NCI-H226 (cell line): ENCODE measurements around the gene UNCX.
"Not testable (repeated sequence)": the region's sequence is repeated elsewhere in the genome, so short reads cannot be mapped to it uniquely, and the experiment has no call there.

Source experiments
- DNase-seq: peaks from one replicate; pipeline ENCODE4 v3.0.0-alpha.2; 2015

The UNCX gene

GRCh38 chr7:1232623-1233332, at the start of gene UNCX:
UNCX (plus strand) TSS chr7:1232872; CDS start chr7:1233018, 146 bp downstream.
- DNase-seq: no peak

- no peak for DNase-seq
These were observed 45.5 kb upstream of the UNCX start for GRCh38 chr7:1187127-1187526.

- no peak for DNase-seq
These were observed 43.9 kb upstream of the UNCX start for GRCh38 chr7:1188720-1189294.

GRCh38 chr7:1189986-1190772, 42.5 kb upstream of the UNCX start:
- DNase-seq: no peak

- peak; percentile 93 for DNase-seq
These were observed 40.4 kb upstream of the UNCX start for GRCh38 chr7:1192171-1192676.

GRCh38 chr7:1193593-1194424, 38.9 kb upstream of the UNCX start:
- no peak for DNase-seq

- not testable (repeated sequence) for DNase-seq
These were observed 36.2 kb upstream of the UNCX start for GRCh38 chr7:1196441-1196840.

GRCh38 chr7:1196950-1197349, 35.7 kb upstream of the UNCX start:
- DNase-seq: no peak

- no peak for DNase-seq
These were observed 34.6 kb upstream of the UNCX start for GRCh38 chr7:1197997-1198625.

- no peak for DNase-seq
These were observed 32.6 kb upstream of the UNCX start for GRCh38 chr7:1200045-1200444.

GRCh38 chr7:1201916-1202315, 30.8 kb upstream of the UNCX start:
- DNase-seq: no peak

- not testable (repeated sequence) for DNase-seq
These were observed 29.8 kb upstream of the UNCX start for GRCh38 chr7:1202914-1203313.

GRCh38 chr7:1204460-1205140, 28.1 kb upstream of the UNCX start:
- DNase-seq: no peak

GRCh38 chr7:1205742-1206141, 26.9 kb upstream of the UNCX start:
- not testable (repeated sequence) for DNase-seq

GRCh38 chr7:1209097-1209496, 23.6 kb upstream of the UNCX start:
- DNase-seq: no peak

- DNase-seq: no peak
These were observed 22.2 kb upstream of the UNCX start for GRCh38 chr7:1210321-1210978.

GRCh38 chr7:1210979-1211608, 21.6 kb upstream of the UNCX start:
- DNase-seq: no peak

- no peak for DNase-seq
These were observed 21.1 kb upstream of the UNCX start for GRCh38 chr7:1211611-1212010.

- not testable (repeated sequence) for DNase-seq
These were observed 20.6 kb upstream of the UNCX start for GRCh38 chr7:1212025-1212424.

- DNase-seq: no peak
These were observed 18.2 kb upstream of the UNCX start for GRCh38 chr7:1214516-1214915.
